AG10803 (cell line): ENCODE results near the gene MACROH2A1.

Source experiments
- DNase-seq: peaks from one replicate; pipeline ENCODE4 v3.0.0; 2010; ENCODE audit warnings: low read depth
- H3K4me3 ChIP-seq: 2 replicates; pipeline ENCODE4 v1.5.1; 2011; ENCODE audit warnings: mild to moderate bottlenecking, low read length, control low read depth
- CTCF ChIP-seq: conservative IDR thresholded peaks from 2 replicates; pipeline ENCODE4 v1.5.1; 2011; ENCODE audit warnings: mild to moderate bottlenecking, low read length, control low read depth, inconsistent platforms

The MACROH2A1 gene

GRCh38 chr5:135440916-135441315 lies 41.9 kb upstream of the MACROH2A1 start:
- H3K4me3 ChIP-seq = no peak overlapping the region
- no peak for TF ChIP-seq CTCF
- DNase-seq = no peak

GRCh38 chr5:135439231-135440205 lies 40.5 kb upstream of the MACROH2A1 start:
- no peak overlapping the region for H3K4me3 ChIP-seq

GRCh38 chr5:135438636-135439221 lies 39.7 kb upstream of the MACROH2A1 start:
- DNase-seq = no peak
- no peak for TF ChIP-seq CTCF
- no peak overlapping the region for H3K4me3 ChIP-seq

More at GRCh38 chr5:135439231-135440205, 40.5 kb upstream of the MACROH2A1 start:
- no peak for TF ChIP-seq CTCF
- no peak for DNase-seq

GRCh38 chr5:135437796-135438560 lies 38.9 kb upstream of the MACROH2A1 start:
- peak; percentile 95 for DNase-seq
- no peak overlapping the region for H3K4me3 ChIP-seq
- TF ChIP-seq CTCF = peak; percentile 20; the same call in 1 of the 2 replicates

- no peak overlapping the region for H3K4me3 ChIP-seq
- no peak for TF ChIP-seq CTCF
- no peak for DNase-seq
These were observed 38.4 kb upstream of the MACROH2A1 start for GRCh38 chr5:135437422-135437795.

- no peak for DNase-seq
- no peak for TF ChIP-seq CTCF
- no peak overlapping the region for H3K4me3 ChIP-seq
These were observed 38.0 kb upstream of the MACROH2A1 start for GRCh38 chr5:135436951-135437418.
